ENCODE data around the gene ANKRD55.
"Not testable (repeated sequence)": the region's sequence is repeated elsewhere in the genome, so short reads cannot be mapped to it uniquely, and the experiment has no call there.

The ANKRD55 gene

GRCh38 chr5:56166671-56167385 is 66.3 kb downstream of the ANKRD55 start:
- no peak for DNase-seq

GRCh38 chr5:56164376-56164775 is 68.8 kb downstream of the ANKRD55 start:
- no peak for DNase-seq

GRCh38 chr5:56161927-56162326 is 71.2 kb downstream of the ANKRD55 start:
- DNase-seq = no peak

GRCh38 chr5:56161439-56161823 is 71.7 kb downstream of the ANKRD55 start:
- no peak for DNase-seq

GRCh38 chr5:56160723-56161438 is 72.2 kb downstream of the ANKRD55 start:
- DNase-seq = no peak

- no peak for DNase-seq
These were observed 73.6 kb downstream of the ANKRD55 start for GRCh38 chr5:56159521-56159947.

- no peak for DNase-seq
These were observed 74.7 kb downstream of the ANKRD55 start for GRCh38 chr5:56158331-56158960.

GRCh38 chr5:56157191-56157621 is 75.9 kb downstream of the ANKRD55 start:
- DNase-seq = not testable (repeated sequence)

- DNase-seq = peak; percentile 35
These were observed 76.4 kb downstream of the ANKRD55 start for GRCh38 chr5:56156585-56157190.

- DNase-seq = no peak
These were observed 77.0 kb downstream of the ANKRD55 start for GRCh38 chr5:56155992-56156584.

GRCh38 chr5:56154732-56155484 is 78.2 kb downstream of the ANKRD55 start:
- no peak for DNase-seq

GRCh38 chr5:56152437-56152836 is 80.7 kb downstream of the ANKRD55 start:
- DNase-seq = peak; percentile 62

- not testable (repeated sequence) for DNase-seq
These were observed 82.4 kb downstream of the ANKRD55 start for GRCh38 chr5:56150756-56151155.

GRCh38 chr5:56148453-56148971 is 84.6 kb downstream of the ANKRD55 start:
- peak; percentile 82 for DNase-seq

- DNase-seq = no peak
These were observed 85.4 kb downstream of the ANKRD55 start for GRCh38 chr5:56147659-56148230.

GRCh38 chr5:56147106-56147505 is 86.0 kb downstream of the ANKRD55 start:
- no peak for DNase-seq

- DNase-seq = no peak
These were observed 86.5 kb downstream of the ANKRD55 start for GRCh38 chr5:56146674-56147073.

GRCh38 chr5:56145511-56145910 is 87.6 kb downstream of the ANKRD55 start:
- DNase-seq = no peak

- DNase-seq = no peak
These were observed 88.0 kb downstream of the ANKRD55 start for GRCh38 chr5:56145106-56145505.

GRCh38 chr5:56144211-56144610 is 88.9 kb downstream of the ANKRD55 start:
- no peak for DNase-seq

- DNase-seq = no peak
These were observed 89.8 kb downstream of the ANKRD55 start for GRCh38 chr5:56143373-56143714.
